Measurements from ENCODE around the gene AADAT.

DNA sequence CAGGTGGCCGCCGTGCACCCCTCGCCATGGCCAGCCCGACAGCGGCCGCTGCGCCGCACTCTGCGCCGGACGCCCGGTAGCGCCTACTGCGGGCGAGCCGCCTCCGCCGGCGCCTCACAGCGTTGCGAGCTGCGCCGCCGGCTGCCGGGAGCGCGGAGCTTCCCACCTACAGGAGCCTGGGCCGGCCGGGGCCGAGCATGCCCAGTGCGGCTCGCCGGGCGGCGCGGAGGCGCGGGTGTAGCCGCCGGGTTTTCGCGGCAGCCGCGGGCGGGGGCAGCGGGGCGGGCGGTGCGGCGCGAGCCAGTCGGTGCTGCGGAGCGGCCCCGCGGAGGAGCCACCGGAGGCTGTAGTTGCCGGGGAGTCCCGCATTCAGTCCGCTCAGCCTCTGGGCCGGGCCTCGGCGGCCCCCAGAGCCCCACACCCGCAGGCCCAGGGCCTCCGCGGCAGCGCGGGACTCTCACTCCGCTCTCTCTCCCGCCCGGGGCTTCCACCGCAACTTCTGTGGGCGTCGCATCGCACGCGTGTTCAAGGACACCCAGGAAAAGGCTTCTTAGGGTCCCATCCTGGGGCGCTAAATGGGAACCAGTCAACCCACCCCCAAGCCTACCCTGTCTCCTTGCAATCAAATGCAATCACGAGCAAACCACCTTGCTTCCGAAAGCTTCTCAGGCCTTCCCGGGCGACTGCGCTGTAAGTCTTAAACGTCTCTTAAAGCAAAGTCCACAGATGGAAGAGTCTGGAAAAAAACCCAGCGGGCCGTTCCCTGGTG lies 63.3 kb downstream of the AADAT start, which contains the start of gene MFAP3L:
- TF ChIP-seq EZH2 (IDR thresholded peaks at IDR 0.05) (no peak), POLR2AphosphoS5 (IDR thresholded peaks at IDR 0.05; ENCODE audit: borderline replicate concordance, low read depth, low read length) (peak; percentile 72; the same call in 1 of the 2 replicates), FOXP2 (optimal IDR thresholded peaks at IDR 0.05; ENCODE audit: control extremely low read depth, extremely low read length, insufficient read depth) (no peak)
